Activated naive CD4-positive, alpha-beta T cell treated with anti-CD3 and anti-CD28 coated beads for 36 hours (primary cell): ENCODE data around the gene RHBDF2. TPM values are rescaled to one million over a fixed set of nuclear protein-coding genes. Genes with fewer than 3 reads are reported as not detected.
"Not testable (repeated sequence)": the region's sequence is repeated elsewhere in the genome, so short reads cannot be mapped to it uniquely, and the experiment has no call there.

Source experiments
- CTCF ChIA-PET: fragments of 350-600 bp; sonication (Branson Sonifier 250); formaldehyde crosslinking; loops from one replicate; lab custom pipeline; 2021; ENCODE audit warnings: antibody characterized with exemption; lab: Charles Lee
- DNase-seq: peaks from one replicate; pipeline ENCODE4 v3.0.0-alpha.2; 2020
- H3K27ac Mint-ChIP-seq: one replicate; pipeline ENCODE4 v1.8.0; 2021; ENCODE audit warnings: mild to moderate bottlenecking, mixed read lengths
- H3K27me3 Mint-ChIP-seq: one replicate; pipeline ENCODE4 v1.8.0; 2021; ENCODE audit warnings: low read depth, mixed read lengths
- H3K36me3 Mint-ChIP-seq: one replicate; pipeline ENCODE4 v1.8.0; 2021; ENCODE audit warnings: low read depth, mixed read lengths
- H3K4me1 Mint-ChIP-seq: one replicate; pipeline ENCODE4 v1.8.0; 2021; ENCODE audit warnings: low read depth, mixed read lengths
- H3K4me3 Mint-ChIP-seq: one replicate; pipeline ENCODE4 v1.8.0; 2021; ENCODE audit warnings: mild to moderate bottlenecking, moderate library complexity, mixed read lengths
- H3K9me3 Mint-ChIP-seq: one replicate; pipeline ENCODE4 v1.8.0; 2021; ENCODE audit warnings: mixed read lengths
- intact Hi-C: fragments of 100-400 bp; cut with micrococcal nuclease; formaldehyde crosslinking; loops from one replicate; pipeline ENCODE4 v1.15.1; 2023
- total RNA-seq, 2 experiments: library from RNA; stranded (reverse); gene quantifications; one replicate each; pipeline ENCODE4 v1.2.3, GENCODE V29; 2021

RHBDF2 gene
- total RNA-seq, 2 experiments from 2014 or later, result 13.3 to 13.4 TPM

GRCh38 chr17:76517638-76518038 is 16.4 kb upstream of the RHBDF2 start:
- H3K9me3 Mint-ChIP-seq, result no peaks in the 10 kb centered on the region
- CTCF ChIA-PET, result interaction anchor here (0.7 to 1.2 kb wide), 2 partner anchors 43 to 107 kb away, joined by 3 to 11 read pairs; no protein-coding TSS in a partner anchor
- H3K27ac Mint-ChIP-seq, result no peak overlapping the region
- no peak overlapping the region for H3K4me3 Mint-ChIP-seq
- no peak for DNase-seq
- peaks cover 22% of the 10 kb centered on the region for H3K4me1 Mint-ChIP-seq
- H3K27me3 Mint-ChIP-seq, result no peaks in the 10 kb centered on the region
- intact Hi-C loops, result loop anchor here (10.0 kb wide), 1 partner anchor 733 kb away; the partner anchor contains the start of gene UNK
- H3K36me3 Mint-ChIP-seq, result no peaks in the 10 kb centered on the region

GRCh38 chr17:76515274-76515949 is 14.2 kb upstream of the RHBDF2 start:
- Mint-ChIP-seq H3K4me1 (peaks cover 22% of the 10 kb centered on the region), H3K9me3 (no peaks in the 10 kb centered on the region), H3K36me3 (no peaks in the 10 kb centered on the region), H3K4me3 (peak overlapping the region; percentile 62), H3K27me3 (no peaks in the 10 kb centered on the region), H3K27ac (peak overlapping the region; percentile 92)
- DNase-seq, result peak; percentile 88
- intact Hi-C loops, result loop anchor here (1.0 to 10.0 kb wide), 4 partner anchors 41 to 731 kb away; partner anchors contain the start of genes SRSF2 and UNK
- CTCF ChIA-PET, result interaction anchor here (0.7 to 1.1 kb wide), 4 partner anchors 9 to 81 kb away, joined by 3 to 5 read pairs (median 4); no protein-coding TSS in a partner anchor

GRCh38 chr17:76514355-76514754 is 13.1 kb upstream of the RHBDF2 start:
- not testable (repeated sequence) for DNase-seq, H3K4me3 Mint-ChIP-seq, H3K27me3 Mint-ChIP-seq, H3K9me3 Mint-ChIP-seq, H3K36me3 Mint-ChIP-seq
- Mint-ChIP-seq H3K27ac (peak overlapping the region; percentile 57), H3K4me1 (peaks cover 22% of the 10 kb centered on the region)
- CTCF ChIA-PET, result interaction anchor here (0.6 to 1.1 kb wide), 7 partner anchors 8 to 1162 kb away, joined by 3 to 6 read pairs (median 4); no protein-coding TSS in a partner anchor
- intact Hi-C loops, result loop anchor here (2.0 to 10.0 kb wide), 3 partner anchors 42 to 730 kb away; partner anchors contain the start of gene UNK

- Mint-ChIP-seq H3K27me3 (no peaks in the 10 kb centered on the region), H3K36me3 (no peaks in the 10 kb centered on the region), H3K4me3 (no peak overlapping the region), H3K27ac (peak overlapping the region; percentile 54), H3K4me1 (peaks cover 22% of the 10 kb centered on the region), H3K9me3 (no peaks in the 10 kb centered on the region)
- no peak for DNase-seq
- CTCF ChIA-PET, result interaction anchor here (1.3 kb wide), 1 partner anchor 128 kb away, joined by 3 read pairs; no protein-coding TSS in a partner anchor
- intact Hi-C loops, result loop anchor here (10.0 kb wide), 1 partner anchor 728 kb away; the partner anchor contains the start of gene UNK
These were observed 12.1 kb upstream of the RHBDF2 start for GRCh38 chr17:76513306-76513692.

GRCh38 chr17:76512366-76513305 is 11.4 kb upstream of the RHBDF2 start:
- intact Hi-C loops, result loop anchor here (10.0 kb wide), 1 partner anchor 728 kb away; the partner anchor contains the start of gene UNK
- no peaks in the 10 kb centered on the region for H3K9me3 Mint-ChIP-seq
- no peak for DNase-seq
- peaks cover 1% of the 10 kb centered on the region for H3K27me3 Mint-ChIP-seq
- CTCF ChIA-PET, result interaction anchor here (0.9 to 1.4 kb wide), 4 partner anchors 11 to 159 kb away, joined by 3 to 5 read pairs (median 3); partner anchors contain the start of genes AANAT and PRPSAP1
- peaks cover 20% of the 10 kb centered on the region for H3K4me1 Mint-ChIP-seq
- no peak overlapping the region for H3K4me3 Mint-ChIP-seq
- H3K36me3 Mint-ChIP-seq, result no peaks in the 10 kb centered on the region
- peak overlapping the region; percentile 54 for H3K27ac Mint-ChIP-seq

GRCh38 chr17:76511668-76512365 is 10.6 kb upstream of the RHBDF2 start:
- intact Hi-C loops, result loop anchor here (10.0 kb wide), 1 partner anchor 727 kb away; the partner anchor contains the start of gene UNK
- Mint-ChIP-seq H3K27ac (no peak overlapping the region), H3K4me3 (no peak overlapping the region), H3K36me3 (no peaks in the 10 kb centered on the region), H3K27me3 (peaks cover 2% of the 10 kb centered on the region), H3K4me1 (peaks cover 20% of the 10 kb centered on the region), H3K9me3 (no peaks in the 10 kb centered on the region)
- no peak for DNase-seq
- CTCF ChIA-PET, result interaction anchor here (0.7 to 1.4 kb wide), 5 partner anchors 11 to 729 kb away, joined by 3 to 9 read pairs (median 3); partner anchors contain the start of genes AANAT and PRPSAP1

GRCh38 chr17:76510831-76511244 is 9.6 kb upstream of the RHBDF2 start:
- DNase-seq, result no peak
- H3K36me3 Mint-ChIP-seq, result no peaks in the 10 kb centered on the region
- peaks cover 2% of the 10 kb centered on the region for H3K27me3 Mint-ChIP-seq
- no peaks in the 10 kb centered on the region for H3K9me3 Mint-ChIP-seq
- peaks cover 17% of the 10 kb centered on the region for H3K4me1 Mint-ChIP-seq
- H3K27ac Mint-ChIP-seq, result no peak overlapping the region
- H3K4me3 Mint-ChIP-seq, result no peak overlapping the region
- intact Hi-C loops, result loop anchor here (10.0 kb wide), 1 partner anchor 726 kb away; the partner anchor contains the start of gene UNK
- CTCF ChIA-PET, result interaction anchor here (0.8 to 1.4 kb wide), 3 partner anchors 12 to 158 kb away, joined by 3 to 9 read pairs (median 4); partner anchors contain the start of gene AANAT

GRCh38 chr17:76508472-76509063 is 7.3 kb upstream of the RHBDF2 start:
- CTCF ChIA-PET, result interaction anchor here (0.6 to 4.3 kb wide), 8 partner anchors 14 to 210 kb away, joined by 3 to 58 read pairs (median 8); partner anchors contain the start of gene AANAT

GRCh38 chr17:76506408-76507345 is 5.5 kb upstream of the RHBDF2 start:
- Mint-ChIP-seq H3K4me3 (no peak overlapping the region), H3K36me3 (no peaks in the 10 kb centered on the region)

More at GRCh38 chr17:76508472-76509063, 7.3 kb upstream of the RHBDF2 start:
- intact Hi-C loops, H3K27me3 Mint-ChIP-seq, H3K36me3 Mint-ChIP-seq, H3K4me1 Mint-ChIP-seq, H3K4me3 Mint-ChIP-seq, DNase-seq, H3K27ac Mint-ChIP-seq, H3K9me3 Mint-ChIP-seq: not testable (repeated sequence)

GRCh38 chr17:76504117-76504516 is 2.9 kb upstream of the RHBDF2 start:
- intact Hi-C loops, result no loop called here
- no peaks in the 10 kb centered on the region for H3K36me3 Mint-ChIP-seq
- H3K27me3 Mint-ChIP-seq, result peaks cover 2% of the 10 kb centered on the region
- H3K9me3 Mint-ChIP-seq, result no peaks in the 10 kb centered on the region
- CTCF ChIA-PET, result interaction anchor here (0.6 to 3.7 kb wide), 8 partner anchors 10 to 542 kb away, joined by 3 to 18 read pairs (median 3); partner anchors contain the start of gene AANAT
- no peak for DNase-seq
- H3K27ac Mint-ChIP-seq, result no peak overlapping the region
- H3K4me3 Mint-ChIP-seq, result no peak overlapping the region
- H3K4me1 Mint-ChIP-seq, result peaks cover 24% of the 10 kb centered on the region

More at GRCh38 chr17:76506408-76507345, 5.5 kb upstream of the RHBDF2 start:
- CTCF ChIA-PET, result interaction anchor here (0.5 to 4.3 kb wide), 20 partner anchors 8 to 321 kb away, joined by 3 to 58 read pairs (median 4); partner anchors contain the start of genes AANAT and UBE2O
- peaks cover 7% of the 10 kb centered on the region for H3K4me1 Mint-ChIP-seq
- no peak overlapping the region for H3K27ac Mint-ChIP-seq
- no peaks in the 10 kb centered on the region for H3K9me3 Mint-ChIP-seq
- H3K27me3 Mint-ChIP-seq, result peaks cover 2% of the 10 kb centered on the region
- intact Hi-C loops, result loop anchor here (1.0 to 2.0 kb wide), 3 partner anchors 40 to 204 kb away; no protein-coding TSS in a partner anchor
- peak; percentile 94 for DNase-seq
